BE2C (cell line): Measurements from ENCODE around the gene SLC9A3.

Experiments
- DNase-seq: peaks from one replicate; pipeline ENCODE4 v3.0.0-alpha.2; 2020
- H3K27me3 ChIP-seq: fragments of 250-450 bp; sonication (Bioruptor Pico); 2 replicates; pipeline ENCODE4 v1.5.1; 2020; ENCODE audit warnings: mild to moderate bottlenecking
- H3K36me3 ChIP-seq: fragments of 250-450 bp; sonication (Bioruptor Pico); 2 replicates; pipeline ENCODE4 v1.5.1; 2020; ENCODE audit warnings: mild to moderate bottlenecking
- H3K4me1 ChIP-seq: fragments of 250-450 bp; sonication (Bioruptor Pico); 2 replicates; pipeline ENCODE4 v1.5.1; 2020
- H3K4me3 ChIP-seq: 2 replicates; pipeline ENCODE4 v1.5.1; 2011; ENCODE audit warnings: low read depth, low read length
- H3K9me3 ChIP-seq: fragments of 250-450 bp; sonication (Bioruptor Pico); 2 replicates; pipeline ENCODE4 v1.5.1; 2020
- CTCF ChIP-seq: IDR thresholded peaks from 2 replicates; pipeline ENCODE4 v1.5.1; 2012; ENCODE audit warnings: mild to moderate bottlenecking, low read depth, low read length

SLC9A3 gene

GRCh38 chr5:520196-520849 lies 3.9 kb downstream of the SLC9A3 start:
- Histone ChIP-seq H3K4me1 (no peaks in the 10 kb centered on the region), H3K27me3 (peaks cover 44% of the 10 kb centered on the region), H3K9me3 (no peaks in the 10 kb centered on the region), H3K4me3 (no peak overlapping the region), H3K36me3 (no peaks in the 10 kb centered on the region)
- TF ChIP-seq CTCF = no peak
- no peak for DNase-seq

GRCh38 chr5:518721-519120 lies 5.5 kb downstream of the SLC9A3 start:
- Histone ChIP-seq H3K4me3 (no peak overlapping the region), H3K4me1 (no peaks in the 10 kb centered on the region), H3K27me3 (peaks cover 30% of the 10 kb centered on the region), H3K9me3 (no peaks in the 10 kb centered on the region), H3K36me3 (no peaks in the 10 kb centered on the region)
- no peak for TF ChIP-seq CTCF
- DNase-seq = no peak

GRCh38 chr5:517535-518100 lies 6.6 kb downstream of the SLC9A3 start:
- Histone ChIP-seq H3K4me3 (no peak overlapping the region), H3K4me1 (no peaks in the 10 kb centered on the region), H3K27me3 (peaks cover 19% of the 10 kb centered on the region), H3K36me3 (no peaks in the 10 kb centered on the region), H3K9me3 (no peaks in the 10 kb centered on the region)
- no peak for TF ChIP-seq CTCF
- no peak for DNase-seq

- H3K36me3 ChIP-seq = no peaks in the 10 kb centered on the region
- peaks cover 12% of the 10 kb centered on the region for H3K27me3 ChIP-seq
- H3K4me3 ChIP-seq = no peak overlapping the region
- no peaks in the 10 kb centered on the region for H3K4me1 ChIP-seq
- DNase-seq = no peak
- TF ChIP-seq CTCF = no peak
- no peaks in the 10 kb centered on the region for H3K9me3 ChIP-seq
These were observed 7.3 kb downstream of the SLC9A3 start for GRCh38 chr5:516980-517379.

GRCh38 chr5:516338-516925 lies 7.8 kb downstream of the SLC9A3 start:
- peaks cover 7% of the 10 kb centered on the region for H3K27me3 ChIP-seq
- H3K4me3 ChIP-seq = no peak overlapping the region
- DNase-seq = no peak
- H3K9me3 ChIP-seq = no peaks in the 10 kb centered on the region
- no peak for TF ChIP-seq CTCF
- H3K36me3 ChIP-seq = no peaks in the 10 kb centered on the region
- H3K4me1 ChIP-seq = no peaks in the 10 kb centered on the region

- Histone ChIP-seq H3K36me3 (no peaks in the 10 kb centered on the region), H3K4me1 (no peaks in the 10 kb centered on the region), H3K27me3 (0 out of 2 replicates have a peak, but pooled peaks cover 3% of the 10 kb centered on the region), H3K4me3 (no peak overlapping the region), H3K9me3 (no peaks in the 10 kb centered on the region)
- no peak for TF ChIP-seq CTCF
- no peak for DNase-seq
These were observed 8.9 kb downstream of the SLC9A3 start for GRCh38 chr5:515273-515836.
